Loucy (cell line): ENCODE measurements around the gene ITGB1BP1.

Experiments used
- EZH2phosphoT487 ChIP-seq: fragments of 200-600 bp; IDR thresholded peaks from 2 replicates; pipeline ENCODE4 v1.6.1; 2018; ENCODE audit warnings: antibody characterized with exemption, mild to moderate bottlenecking, moderate library complexity, borderline replicate concordance
- TF ChIP-seq, protein P1 (sequence below): fragments of 200-600 bp; sonication (generic); conservative IDR thresholded peaks from 2 replicates; pipeline ENCODE4 v1.5.1; 2014; ENCODE audit warnings: mild to moderate bottlenecking, antibody characterized with exemption, low read length

GRCh38 chr2:9366026-9366425, 57.3 kb downstream of the ITGB1BP1 start:
- TF ChIP-seq, protein P1, sequence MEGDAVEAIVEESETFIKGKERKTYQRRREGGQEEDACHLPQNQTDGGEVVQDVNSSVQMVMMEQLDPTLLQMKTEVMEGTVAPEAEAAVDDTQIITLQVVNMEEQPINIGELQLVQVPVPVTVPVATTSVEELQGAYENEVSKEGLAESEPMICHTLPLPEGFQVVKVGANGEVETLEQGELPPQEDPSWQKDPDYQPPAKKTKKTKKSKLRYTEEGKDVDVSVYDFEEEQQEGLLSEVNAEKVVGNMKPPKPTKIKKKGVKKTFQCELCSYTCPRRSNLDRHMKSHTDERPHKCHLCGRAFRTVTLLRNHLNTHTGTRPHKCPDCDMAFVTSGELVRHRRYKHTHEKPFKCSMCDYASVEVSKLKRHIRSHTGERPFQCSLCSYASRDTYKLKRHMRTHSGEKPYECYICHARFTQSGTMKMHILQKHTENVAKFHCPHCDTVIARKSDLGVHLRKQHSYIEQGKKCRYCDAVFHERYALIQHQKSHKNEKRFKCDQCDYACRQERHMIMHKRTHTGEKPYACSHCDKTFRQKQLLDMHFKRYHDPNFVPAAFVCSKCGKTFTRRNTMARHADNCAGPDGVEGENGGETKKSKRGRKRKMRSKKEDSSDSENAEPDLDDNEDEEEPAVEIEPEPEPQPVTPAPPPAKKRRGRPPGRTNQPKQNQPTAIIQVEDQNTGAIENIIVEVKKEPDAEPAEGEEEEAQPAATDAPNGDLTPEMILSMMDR, result no peak
- no peak for TF ChIP-seq EZH2phosphoT487
